Tongue (tissue), 2 donors: ENCODE data around the gene SLC22A4. TPM values are rescaled to one million over a fixed set of nuclear protein-coding genes. Genes with fewer than 3 reads are reported as not detected.

Experiments
- DNase-seq: peaks from one replicate; pipeline ENCODE4 v3.0.0-alpha.2; 2015
- total RNA-seq: library from RNA; depleted of rRNA; stranded (reverse); fragments of >200 nt; gene quantifications from one replicate; pipeline ENCODE4 v1.2.3, GENCODE V29; 2014

SLC22A4 gene
- total RNA-seq, 1 donor from 2014 or later = 1.7 TPM

GRCh38 chr5:132300577-132301343 lies 6.6 kb downstream of the SLC22A4 start:
- DNase-seq = no peak

- no peak for DNase-seq
Measured at GRCh38 chr5:132301344-132302271, 7.4 kb downstream of the SLC22A4 start.

GRCh38 chr5:132302413-132302812 lies 8.2 kb downstream of the SLC22A4 start:
- DNase-seq = no peak

- no peak for DNase-seq
Measured at GRCh38 chr5:132303589-132303988, 9.4 kb downstream of the SLC22A4 start.

- DNase-seq = no peak
Measured at GRCh38 chr5:132305420-132305819, 11.2 kb downstream of the SLC22A4 start.

GRCh38 chr5:132308701-132309100 lies 14.5 kb downstream of the SLC22A4 start:
- DNase-seq = no peak

GRCh38 chr5:132309679-132310078 lies 15.5 kb downstream of the SLC22A4 start:
- no peak for DNase-seq

GRCh38 chr5:132310141-132310834 lies 16.1 kb downstream of the SLC22A4 start:
- no peak for DNase-seq

GRCh38 chr5:132313366-132313765 lies 19.2 kb downstream of the SLC22A4 start:
- no peak for DNase-seq

GRCh38 chr5:132313961-132314432 lies 19.8 kb downstream of the SLC22A4 start:
- DNase-seq = peak; percentile 74

- no peak for DNase-seq
Measured at GRCh38 chr5:132315529-132316067, 21.4 kb downstream of the SLC22A4 start.

GRCh38 chr5:132319975-132320374 lies 25.8 kb downstream of the SLC22A4 start:
- DNase-seq = no peak

GRCh38 chr5:132321109-132321721 lies 27.0 kb downstream of the SLC22A4 start:
- no peak for DNase-seq

- DNase-seq = no peak
Measured at GRCh38 chr5:132322266-132322665, 28.1 kb downstream of the SLC22A4 start.

- DNase-seq = no peak
Measured at GRCh38 chr5:132323202-132323601, 29.0 kb downstream of the SLC22A4 start.

- DNase-seq = no peak
Measured at GRCh38 chr5:132325691-132326090, 31.5 kb downstream of the SLC22A4 start.

- DNase-seq = no peak
Measured at GRCh38 chr5:132327252-132327955, 33.2 kb downstream of the SLC22A4 start.

GRCh38 chr5:132334812-132335211 lies 40.6 kb downstream of the SLC22A4 start:
- DNase-seq = no peak

GRCh38 chr5:132335402-132335801 lies 41.2 kb downstream of the SLC22A4 start:
- DNase-seq = no peak

GRCh38 chr5:132339502-132339901 lies 45.3 kb downstream of the SLC22A4 start:
- DNase-seq = no peak
